Hematopoietic multipotent progenitor cell (in vitro differentiated cells): ENCODE data around the gene TCP11L2. TPM values are rescaled to one million over a fixed set of nuclear protein-coding genes. Genes with fewer than 3 reads are reported as not detected.

Source experiments
- DNase-seq, 3 donors: peaks; one replicate each; pipeline ENCODE4 v3.0.0-alpha.2; 2011 to 2015; ENCODE audit warnings: low read depth in 2 of 3, low spot score in 2 of 3
- small RNA-seq: library from RNA; depleted of rRNA; stranded (forward); fragments of <200 nt; gene quantifications from one replicate; pipeline ENCODE3, GENCODE V24; 2012
- total RNA-seq: library from RNA; depleted of rRNA; stranded (reverse); fragments of >200 nt; gene quantifications from one replicate; pipeline ENCODE4 v1.2.3, GENCODE V29; 2012

TCP11L2 gene
- total RNA-seq, 1 donor = 60.1 TPM

DNA sequence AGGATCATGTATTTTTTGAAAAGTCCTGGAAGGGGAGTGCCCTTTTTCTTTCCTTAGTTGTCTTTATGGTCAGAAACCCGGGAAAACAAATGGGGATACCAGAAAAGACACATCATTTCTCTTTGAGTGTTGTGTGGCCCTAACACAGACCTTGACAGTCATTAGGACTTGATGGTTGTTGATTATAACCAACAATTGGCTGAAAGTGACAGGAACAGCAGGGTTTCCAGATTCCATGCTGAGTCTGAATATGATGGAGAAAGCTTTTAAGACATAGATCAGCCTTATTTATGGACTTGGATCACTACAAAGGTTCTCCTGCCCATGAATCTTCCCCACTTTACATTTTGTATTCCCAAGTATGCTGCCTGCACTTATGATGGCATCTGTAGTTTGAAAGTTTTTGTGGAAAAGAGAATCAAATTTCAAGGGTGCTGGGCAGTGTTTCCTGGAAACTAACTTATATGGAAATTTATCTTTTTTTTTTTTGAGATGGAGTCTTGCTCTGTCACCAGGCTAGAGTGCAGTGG, 85.4 kb downstream of the TCP11L2 start:
- DNase-seq = no peak

DNA sequence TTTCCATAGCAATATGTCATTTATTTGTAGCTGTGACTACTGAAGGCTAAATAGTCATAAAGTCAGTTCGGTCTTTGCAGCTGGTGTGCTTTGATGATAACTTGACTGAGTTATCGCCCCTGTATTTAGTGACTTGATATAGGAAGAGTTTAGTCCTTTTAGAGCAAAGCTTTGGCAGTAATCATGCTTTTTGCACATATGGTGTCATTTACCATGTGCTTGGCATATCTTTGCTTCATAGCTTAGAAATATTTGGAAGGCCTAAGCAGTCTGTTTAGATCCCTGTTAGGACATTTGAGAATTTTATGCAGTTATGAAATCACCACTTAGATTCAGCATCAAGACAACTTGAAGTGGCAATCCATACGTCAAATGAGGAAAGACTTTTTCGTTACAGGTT, 86.6 kb downstream of the TCP11L2 start:
- no peak for DNase-seq

DNA sequence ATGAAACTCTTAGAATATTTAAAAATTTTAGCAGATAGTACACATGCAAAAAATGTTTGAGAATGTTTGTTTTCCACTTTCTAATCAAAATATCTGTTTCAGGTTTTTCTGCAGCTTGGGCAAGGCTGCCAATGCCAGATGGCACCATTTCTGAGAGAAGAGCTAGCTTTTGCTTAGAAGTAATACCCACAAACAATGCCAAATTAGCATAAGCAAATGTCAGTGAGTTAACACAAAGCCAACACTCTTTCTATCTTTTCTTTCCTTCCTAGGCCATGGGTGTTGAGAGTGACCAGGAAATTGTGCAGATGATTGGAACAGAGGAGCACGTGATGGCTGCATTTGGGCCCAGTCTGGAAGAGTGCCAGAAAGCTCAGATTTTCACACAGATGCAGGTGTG, 90.2 kb downstream of the TCP11L2 start:
- DNase-seq = no peak

Small RNA genes lying within 50 kb of the gene (small RNA-seq; reads per million reads assigned to genes)
- not detected for gene RNU7-94P

Other genes with a start within 250 kb of the TCP11L2 start
- under 0.01 TPM for gene NUAK1, start 163.8 kb upstream of the TCP11L2 start, total RNA-seq
- 2.4 TPM for gene CKAP4, start 54.7 kb upstream of the TCP11L2 start, total RNA-seq
- gene POLR3B, start 55.0 kb downstream of the TCP11L2 start, total RNA-seq = 3.0 TPM